Activated B cell treated with CpG ODN at 0.5 μM for 24 hours (primary cell): Measurements from ENCODE around the gene ZNF536. TPM values are rescaled to one million over a fixed set of nuclear protein-coding genes. Genes with fewer than 3 reads are reported as not detected.

Source experiments
- ATAC-seq: fragments of 200-7000 bp; cut with Tn5 transposase; one replicate; pipeline ENCODE4 v1.10.0; 2021; ENCODE audit warnings: low read depth, mild to moderate bottlenecking, moderate library complexity
- CTCF ChIA-PET: fragments of 350-600 bp; sonication (Branson Sonifier 250); formaldehyde crosslinking; loops from one replicate; lab custom pipeline; 2021; ENCODE audit warnings: antibody characterized with exemption; lab: Charles Lee
- POLR2A ChIA-PET: fragments of 350-600 bp; sonication (Branson Sonifier 250); formaldehyde crosslinking; loops from one replicate; lab custom pipeline; 2021; ENCODE audit warnings: antibody characterized with exemption; lab: Charles Lee
- DNase-seq: peaks from one replicate; pipeline ENCODE4 v3.0.0; 2022
- H3K27ac Mint-ChIP-seq: one replicate; pipeline ENCODE4 v1.8.0; 2020; ENCODE audit warnings: mixed read lengths
- H3K27me3 Mint-ChIP-seq: one replicate; pipeline ENCODE4 v1.8.0; 2021; ENCODE audit warnings: mixed read lengths
- H3K36me3 Mint-ChIP-seq: one replicate; pipeline ENCODE4 v1.8.0; 2021; ENCODE audit warnings: low read depth, mixed read lengths
- H3K4me1 Mint-ChIP-seq: one replicate; pipeline ENCODE4 v1.8.0; 2021; ENCODE audit warnings: mixed read lengths
- H3K4me3 Mint-ChIP-seq: one replicate; pipeline ENCODE4 v1.8.0; 2020; ENCODE audit warnings: mild to moderate bottlenecking, mixed read lengths
- H3K9me3 Mint-ChIP-seq: one replicate; pipeline ENCODE4 v1.8.0; 2020; ENCODE audit warnings: mixed read lengths
- intact Hi-C: fragments of 100-400 bp; cut with micrococcal nuclease; formaldehyde crosslinking; loops from one replicate; pipeline ENCODE4 v1.15.1; 2024
- total RNA-seq: library from RNA; stranded (reverse); gene quantifications from 2 replicates; pipeline ENCODE4 v1.2.3, GENCODE V29; 2022
- TF ChIP-seq, protein P1 (sequence below): fragments of 200-600 bp; IDR thresholded peaks from one replicate; pipeline ENCODE4 v1.8.0; 2022; ENCODE audit warnings: antibody characterized with exemption, mild to moderate bottlenecking

ZNF536 gene
- total RNA-seq: not detected in 2 replicates

DNA sequence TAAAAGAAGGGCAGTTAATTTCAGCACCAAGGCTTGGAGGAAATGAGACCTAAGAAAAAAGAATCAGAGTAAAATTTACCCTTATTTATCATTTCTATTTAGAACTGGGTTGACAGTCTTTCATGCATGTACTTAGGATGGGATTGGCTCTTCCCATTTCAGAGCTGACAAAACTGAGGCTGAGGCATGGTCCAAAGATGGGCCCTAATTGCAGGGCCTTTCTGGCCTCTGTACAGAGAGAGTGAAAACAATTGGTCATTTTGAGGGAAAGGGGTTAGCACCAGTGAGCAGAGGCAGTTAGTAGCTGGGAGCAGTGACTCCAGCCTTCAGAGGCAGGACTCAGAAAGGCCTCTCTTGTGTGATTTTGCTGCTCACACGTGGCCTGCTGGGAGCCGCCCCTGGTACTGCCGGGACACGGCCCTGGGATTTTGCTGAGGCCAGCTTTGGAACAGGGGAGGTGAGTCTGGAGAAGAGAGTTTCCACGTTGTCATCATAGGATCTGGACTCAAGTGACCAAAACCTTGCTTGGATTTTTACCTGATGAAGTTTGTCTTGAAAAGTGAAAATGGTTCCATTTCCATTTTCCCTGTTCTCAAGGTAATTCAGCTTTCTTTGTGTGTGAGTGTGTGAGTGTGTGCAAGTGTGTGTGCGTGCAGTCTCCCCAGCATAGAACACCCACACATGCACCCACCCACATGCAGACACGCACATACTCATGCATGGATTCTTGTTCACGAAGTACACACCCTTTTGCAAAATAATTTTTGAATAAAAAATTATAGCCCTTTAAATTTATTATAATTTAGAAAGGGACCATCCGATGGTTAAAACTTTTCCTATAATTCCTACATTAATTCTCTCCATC lies at the start of gene ZNF536:
TSS of gene ZNF536 (plus strand) at position 425 of the 865 bp plus-strand sequence. CDS start 71,179 bp downstream, outside the sequence.
- POLR2A ChIA-PET: no interaction called here
- Mint-ChIP-seq H3K36me3 (no peaks in the 10 kb centered on the region), H3K4me1 (no peaks in the 10 kb centered on the region), H3K9me3 (no peaks in the 10 kb centered on the region), H3K27ac (no peak within 1 kb of the TSS), H3K4me3 (no peak within 1 kb of the TSS), H3K27me3 (peaks cover 19% of the 10 kb centered on the region)
- TF ChIP-seq, protein P1, sequence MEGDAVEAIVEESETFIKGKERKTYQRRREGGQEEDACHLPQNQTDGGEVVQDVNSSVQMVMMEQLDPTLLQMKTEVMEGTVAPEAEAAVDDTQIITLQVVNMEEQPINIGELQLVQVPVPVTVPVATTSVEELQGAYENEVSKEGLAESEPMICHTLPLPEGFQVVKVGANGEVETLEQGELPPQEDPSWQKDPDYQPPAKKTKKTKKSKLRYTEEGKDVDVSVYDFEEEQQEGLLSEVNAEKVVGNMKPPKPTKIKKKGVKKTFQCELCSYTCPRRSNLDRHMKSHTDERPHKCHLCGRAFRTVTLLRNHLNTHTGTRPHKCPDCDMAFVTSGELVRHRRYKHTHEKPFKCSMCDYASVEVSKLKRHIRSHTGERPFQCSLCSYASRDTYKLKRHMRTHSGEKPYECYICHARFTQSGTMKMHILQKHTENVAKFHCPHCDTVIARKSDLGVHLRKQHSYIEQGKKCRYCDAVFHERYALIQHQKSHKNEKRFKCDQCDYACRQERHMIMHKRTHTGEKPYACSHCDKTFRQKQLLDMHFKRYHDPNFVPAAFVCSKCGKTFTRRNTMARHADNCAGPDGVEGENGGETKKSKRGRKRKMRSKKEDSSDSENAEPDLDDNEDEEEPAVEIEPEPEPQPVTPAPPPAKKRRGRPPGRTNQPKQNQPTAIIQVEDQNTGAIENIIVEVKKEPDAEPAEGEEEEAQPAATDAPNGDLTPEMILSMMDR: no peak
- no peak for DNase-seq
- ATAC-seq: no peak
- intact Hi-C loops: no loop called here
- CTCF ChIA-PET: no interaction called here

DNA sequence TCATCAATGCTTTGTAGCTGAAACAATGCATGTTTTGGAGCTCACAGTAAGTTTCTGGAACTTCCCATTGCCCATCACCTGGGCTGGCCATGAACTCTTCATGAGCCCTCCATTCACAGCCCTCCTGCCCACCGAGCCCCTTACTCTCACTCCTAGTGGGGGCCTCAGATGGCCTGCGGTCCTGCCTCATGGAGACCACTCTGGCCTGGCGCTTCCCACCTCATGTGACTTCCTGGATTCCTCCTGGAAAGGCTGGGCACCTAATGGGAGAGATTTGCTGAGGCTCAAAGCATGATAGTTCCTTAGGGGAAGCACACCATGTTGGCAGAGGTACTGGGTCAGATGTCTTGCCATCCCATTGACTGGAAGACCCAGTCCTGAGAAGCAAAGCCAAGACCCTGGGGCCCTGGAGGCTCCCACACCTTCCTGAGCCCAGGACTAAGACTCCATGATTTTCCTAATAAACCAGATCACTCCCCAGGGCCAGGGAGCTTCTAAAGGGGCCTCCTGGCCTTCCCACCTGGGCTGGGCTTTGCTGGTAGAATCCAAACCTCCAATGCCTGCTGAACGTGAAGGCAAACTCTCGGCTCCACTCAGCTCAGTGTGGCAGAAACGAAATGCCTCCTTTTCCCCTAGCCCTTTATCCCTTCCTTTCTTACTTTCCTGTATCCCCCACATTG lies 49.4 kb upstream of the ZNF536 start:
- ATAC-seq: no peak
- ChIA-PET CTCF (no interaction called here), POLR2A (no interaction called here)
- H3K4me1 Mint-ChIP-seq: no peaks in the 10 kb centered on the region
- H3K4me3 Mint-ChIP-seq: no peak overlapping the region
- no peaks in the 10 kb centered on the region for H3K36me3 Mint-ChIP-seq
- TF ChIP-seq, protein P1: no peak
- DNase-seq: no peak
- H3K27me3 Mint-ChIP-seq: no peaks in the 10 kb centered on the region
- H3K9me3 Mint-ChIP-seq: peaks cover 3% of the 10 kb centered on the region
- intact Hi-C loops: no loop called here
- no peak overlapping the region for H3K27ac Mint-ChIP-seq

DNA sequence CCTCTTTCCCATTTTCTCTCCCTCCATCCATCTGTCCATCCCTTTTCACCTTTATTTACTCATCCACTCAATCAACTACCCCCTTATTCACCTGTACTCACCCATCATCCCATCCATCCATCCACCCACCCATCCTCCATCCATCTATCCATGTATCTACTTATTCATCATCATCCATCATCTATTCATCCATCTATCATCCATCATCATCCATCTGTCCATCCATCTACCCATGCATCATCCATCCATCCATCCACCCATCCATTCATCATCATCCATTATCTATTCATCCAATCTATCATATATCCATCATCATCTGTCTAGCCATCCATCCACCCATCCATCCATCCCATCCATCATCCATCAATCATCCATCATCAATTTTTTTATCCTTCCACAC lies 48.3 kb upstream of the ZNF536 start:
- Mint-ChIP-seq H3K9me3 (peaks cover 3% of the 10 kb centered on the region), H3K4me3 (no peak overlapping the region), H3K27me3 (no peaks in the 10 kb centered on the region), H3K27ac (no peak overlapping the region), H3K4me1 (no peaks in the 10 kb centered on the region), H3K36me3 (no peaks in the 10 kb centered on the region)
- CTCF ChIA-PET: no interaction called here
- TF ChIP-seq, protein P1: no peak
- no peak for DNase-seq
- no peak for ATAC-seq
- POLR2A ChIA-PET: no interaction called here
- intact Hi-C loops: no loop called here

DNA sequence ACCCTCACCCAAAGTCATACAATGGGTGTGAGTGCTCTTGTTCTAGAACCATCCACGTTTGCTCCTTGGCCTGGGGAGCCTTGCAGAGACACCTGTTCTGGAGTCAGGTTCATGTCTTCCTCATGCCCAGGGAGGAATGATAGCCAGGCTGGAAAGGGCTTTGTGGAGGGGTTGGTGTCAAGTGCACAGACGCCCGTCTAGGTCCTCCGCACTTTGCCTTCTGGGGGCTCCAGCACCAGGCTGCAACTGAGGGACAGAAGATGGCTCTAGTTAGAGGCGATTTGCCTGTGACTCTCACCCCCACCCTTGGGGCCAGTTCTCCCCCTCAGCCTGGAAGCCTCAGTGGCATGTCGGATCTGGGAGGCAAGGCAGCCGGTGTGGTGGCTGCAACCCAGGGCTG lies 47.2 kb upstream of the ZNF536 start:
- ChIA-PET POLR2A (no interaction called here), CTCF (no interaction called here)
- H3K4me3 Mint-ChIP-seq: no peak overlapping the region
- H3K27ac Mint-ChIP-seq: no peak overlapping the region
- no peaks in the 10 kb centered on the region for H3K4me1 Mint-ChIP-seq
- DNase-seq: no peak
- TF ChIP-seq, protein P1: no peak
- H3K36me3 Mint-ChIP-seq: no peaks in the 10 kb centered on the region
- intact Hi-C loops: no loop called here
- H3K27me3 Mint-ChIP-seq: no peaks in the 10 kb centered on the region
- H3K9me3 Mint-ChIP-seq: peaks cover 3% of the 10 kb centered on the region
- ATAC-seq: no peak

DNA sequence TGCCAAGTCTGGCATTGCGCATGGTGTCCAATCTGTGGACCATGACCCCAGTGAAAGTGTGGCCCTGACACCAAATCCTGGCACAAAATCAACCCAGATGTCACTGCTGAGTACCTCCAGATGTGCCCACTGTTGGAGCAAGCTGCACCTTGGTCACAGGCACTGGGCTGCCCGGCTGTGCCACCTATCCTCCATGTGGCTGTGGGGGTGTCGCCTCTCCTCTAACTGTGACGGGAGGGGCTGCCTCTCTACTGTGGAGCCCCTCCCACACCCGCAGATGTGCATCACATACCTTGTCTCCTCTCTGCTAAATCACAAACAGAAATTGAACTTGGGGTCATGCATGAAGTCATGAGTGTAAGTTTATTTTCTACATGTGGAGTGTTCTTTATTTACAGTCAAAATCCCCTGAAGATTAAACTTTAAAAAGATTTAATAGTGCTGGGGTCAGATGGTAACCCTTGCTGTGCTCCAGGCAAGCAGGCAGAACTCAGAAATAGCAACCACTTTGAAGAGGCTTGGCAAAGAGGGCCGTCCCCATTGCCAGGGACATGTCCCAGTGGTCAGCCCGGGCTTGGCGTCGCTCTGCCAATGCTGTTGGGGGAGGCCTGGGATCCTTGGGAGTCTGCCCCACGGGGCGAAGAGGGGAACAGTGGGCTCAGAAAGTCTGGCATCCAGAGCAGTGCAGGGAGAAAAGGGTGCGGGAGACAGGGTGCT lies 46.4 kb upstream of the ZNF536 start:
- Mint-ChIP-seq H3K27me3 (no peaks in the 10 kb centered on the region), H3K4me1 (no peaks in the 10 kb centered on the region), H3K27ac (no peak overlapping the region), H3K36me3 (no peaks in the 10 kb centered on the region), H3K9me3 (peaks cover 3% of the 10 kb centered on the region), H3K4me3 (no peak overlapping the region)
- intact Hi-C loops: no loop called here
- POLR2A ChIA-PET: no interaction called here
- ATAC-seq (no peak), DNase-seq (no peak)
- CTCF ChIA-PET: no interaction called here
- TF ChIP-seq, protein P1: no peak
